ENCODE data around the gene QSOX2.
A peak's percentile ranks its signal among the peaks of the same experiment; 100 is the strongest.

The QSOX2 gene

DNA sequence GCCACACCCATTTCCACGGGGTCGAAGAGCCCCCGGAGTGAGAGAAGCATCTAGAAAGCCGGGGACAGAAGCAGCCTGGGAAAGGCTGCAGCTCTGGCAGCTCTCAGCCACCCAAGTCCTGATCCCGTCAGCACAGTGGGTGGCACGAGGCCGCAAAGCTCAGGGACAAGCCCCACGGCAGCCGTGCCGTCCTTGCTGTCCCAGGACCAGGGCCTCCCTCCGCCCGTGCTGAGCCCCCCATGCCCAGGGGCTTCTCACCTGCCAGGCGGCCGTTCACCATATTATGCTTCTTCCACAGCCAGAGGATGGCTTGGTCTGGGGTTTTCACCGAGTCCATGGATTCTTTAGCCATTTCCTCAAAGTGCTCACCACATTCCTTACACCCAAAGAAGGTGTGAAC, 34.6 kb downstream of the QSOX2 start:
- Histone ChIP-seq H3K36me3 (ENCODE audit: control insufficient read depth, insufficient read depth, low read length) (peaks cover 43% of the 10 kb centered on the region), H3K4me1 (ENCODE audit: control insufficient read depth, insufficient read depth, low read length) (no peaks in the 10 kb centered on the region), H3K27me3 (ENCODE audit: control insufficient read depth, insufficient read depth, low read length) (peaks cover 8% of the 10 kb centered on the region; the same call in 1 of the 2 replicates), H3K27ac (ENCODE audit: low read depth, low read length) (no peak overlapping the region), H3K9ac (ENCODE audit: low read length) (no peak overlapping the region), H3K4me3 (ENCODE audit: low read depth, low read length) (no peak overlapping the region), H3K9me3 (ENCODE audit: control insufficient read depth, insufficient read depth, low read depth, low read length) (peaks cover 3% of the 10 kb centered on the region; the same call in 1 of the 2 replicates)

DNA sequence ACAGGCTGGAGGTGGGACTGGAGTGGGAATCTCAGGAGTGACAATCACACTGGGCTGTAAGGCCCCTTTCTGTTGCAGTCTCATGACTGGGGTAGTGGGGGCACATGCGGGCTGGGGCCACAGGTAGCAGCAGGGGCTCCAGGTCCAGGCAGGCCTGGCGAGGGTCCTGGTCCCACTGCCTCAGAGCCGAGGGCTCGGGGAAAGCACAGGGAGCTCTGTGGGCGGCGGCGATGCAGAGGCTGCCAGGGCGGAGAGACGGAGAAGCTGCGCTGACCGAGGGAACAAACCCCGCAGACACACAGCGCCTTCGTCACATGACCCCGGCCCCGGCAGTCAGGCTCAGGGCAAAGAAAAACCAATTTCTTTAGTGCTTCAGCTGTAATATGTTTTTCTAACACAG, 35.3 kb downstream of the QSOX2 start:
- Histone ChIP-seq H3K9ac (ENCODE audit: low read length) (no peak overlapping the region), H3K4me3 (ENCODE audit: low read depth, low read length) (no peak overlapping the region), H3K27ac (ENCODE audit: low read depth, low read length) (no peak overlapping the region), H3K4me1 (ENCODE audit: control insufficient read depth, insufficient read depth, low read length) (0 out of 2 replicates have a peak, but pooled peaks cover 1% of the 10 kb centered on the region), H3K36me3 (ENCODE audit: control insufficient read depth, insufficient read depth, low read length) (peaks cover 38% of the 10 kb centered on the region), H3K9me3 (ENCODE audit: control insufficient read depth, insufficient read depth, low read depth, low read length) (peaks cover 3% of the 10 kb centered on the region; the same call in 1 of the 2 replicates), H3K27me3 (ENCODE audit: control insufficient read depth, insufficient read depth, low read length) (peaks cover 16% of the 10 kb centered on the region)

DNA sequence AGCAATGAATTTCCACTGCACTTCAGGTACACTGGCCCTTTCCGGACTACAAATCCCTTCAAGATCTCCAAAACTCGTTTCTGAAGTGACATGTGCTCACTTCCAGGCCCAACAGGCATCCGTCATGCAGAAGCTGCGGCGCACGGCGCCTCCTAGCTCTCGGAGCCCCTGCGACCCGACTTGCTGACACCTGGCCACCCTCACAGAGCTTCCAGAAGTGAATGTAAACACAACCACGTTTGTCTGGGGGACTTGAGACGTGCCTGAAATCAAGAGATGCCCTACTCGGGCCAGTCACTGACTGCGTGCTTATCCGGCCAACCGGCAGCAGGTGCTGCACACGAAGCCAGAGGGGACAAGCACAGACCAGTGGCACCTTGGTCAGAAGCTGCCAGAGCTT, 35.8 kb downstream of the QSOX2 start:
- H3K27ac ChIP-seq (ENCODE audit: low read depth, low read length): no peak overlapping the region
- peaks cover 3% of the 10 kb centered on the region; the same call in 1 of the 2 replicates for H3K9me3 ChIP-seq (ENCODE audit: control insufficient read depth, insufficient read depth, low read depth, low read length)
- no peak overlapping the region for H3K9ac ChIP-seq (ENCODE audit: low read length)
- no peak overlapping the region for H3K4me3 ChIP-seq (ENCODE audit: low read depth, low read length)
- H3K27me3 ChIP-seq (ENCODE audit: control insufficient read depth, insufficient read depth, low read length): peaks cover 20% of the 10 kb centered on the region
- peaks cover 34% of the 10 kb centered on the region for H3K36me3 ChIP-seq (ENCODE audit: control insufficient read depth, insufficient read depth, low read length)
- H3K4me1 ChIP-seq (ENCODE audit: control insufficient read depth, insufficient read depth, low read length): 0 out of 2 replicates have a peak, but pooled peaks cover 2% of the 10 kb centered on the region

DNA sequence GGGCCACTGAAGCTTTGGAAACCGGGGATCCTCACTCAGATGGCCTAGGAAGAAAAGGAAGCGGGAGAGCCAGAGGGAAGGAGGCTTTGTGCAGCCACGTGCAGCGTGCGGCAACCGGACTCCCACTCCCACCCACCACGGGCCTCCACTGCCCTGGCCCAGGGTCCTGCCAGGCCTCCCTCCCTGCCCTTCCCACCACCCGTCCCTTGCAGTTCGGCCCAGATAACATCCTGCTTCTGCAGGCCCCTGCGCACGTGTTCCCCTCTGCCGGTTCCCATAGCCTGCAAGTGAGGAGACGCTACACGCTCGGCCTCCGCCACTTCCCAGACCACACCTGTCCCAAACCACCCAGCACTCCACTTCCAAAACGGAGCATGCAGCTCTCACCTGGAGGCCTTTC, 36.4 kb downstream of the QSOX2 start:
- peaks cover 28% of the 10 kb centered on the region for H3K36me3 ChIP-seq (ENCODE audit: control insufficient read depth, insufficient read depth, low read length)
- H3K4me3 ChIP-seq (ENCODE audit: low read depth, low read length): no peak overlapping the region
- peaks cover 1% of the 10 kb centered on the region; the same call in 1 of the 2 replicates for H3K9me3 ChIP-seq (ENCODE audit: control insufficient read depth, insufficient read depth, low read depth, low read length)
- H3K27ac ChIP-seq (ENCODE audit: low read depth, low read length): no peak overlapping the region
- H3K4me1 ChIP-seq (ENCODE audit: control insufficient read depth, insufficient read depth, low read length): 0 out of 2 replicates have a peak, but pooled peaks cover 2% of the 10 kb centered on the region
- no peak overlapping the region for H3K9ac ChIP-seq (ENCODE audit: low read length)
- H3K27me3 ChIP-seq (ENCODE audit: control insufficient read depth, insufficient read depth, low read length): peaks cover 26% of the 10 kb centered on the region

DNA sequence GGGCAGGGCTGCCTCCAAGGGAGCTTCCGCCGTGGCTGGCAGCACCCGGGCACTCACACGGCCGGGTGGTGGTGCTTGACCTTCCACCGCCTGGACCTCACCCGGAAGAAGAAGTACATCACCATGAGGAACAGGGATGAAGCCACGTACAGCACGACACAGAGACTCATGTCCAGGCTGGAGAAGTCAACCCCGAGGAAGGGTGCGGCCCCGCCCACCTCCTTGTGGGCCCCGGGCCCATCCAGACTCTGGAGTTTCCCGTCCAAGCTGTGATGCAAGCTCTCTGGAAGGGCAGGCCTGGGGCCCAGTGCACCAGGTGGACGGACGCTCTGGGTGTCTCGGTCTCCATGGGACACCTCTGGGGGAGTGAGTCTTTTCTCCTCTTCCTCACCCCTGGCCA, 36.9 kb downstream of the QSOX2 start:
- H3K36me3 ChIP-seq (ENCODE audit: control insufficient read depth, insufficient read depth, low read length): peaks cover 23% of the 10 kb centered on the region
- H3K27me3 ChIP-seq (ENCODE audit: control insufficient read depth, insufficient read depth, low read length): peaks cover 31% of the 10 kb centered on the region
- no peak overlapping the region for H3K27ac ChIP-seq (ENCODE audit: low read depth, low read length)
- no peak overlapping the region for H3K4me3 ChIP-seq (ENCODE audit: low read depth, low read length)
- 0 out of 2 replicates have a peak, but pooled peaks cover 2% of the 10 kb centered on the region for H3K4me1 ChIP-seq (ENCODE audit: control insufficient read depth, insufficient read depth, low read length)
- H3K9ac ChIP-seq (ENCODE audit: low read length): no peak overlapping the region
- no peaks in the 10 kb centered on the region for H3K9me3 ChIP-seq (ENCODE audit: control insufficient read depth, insufficient read depth, low read depth, low read length)

DNA sequence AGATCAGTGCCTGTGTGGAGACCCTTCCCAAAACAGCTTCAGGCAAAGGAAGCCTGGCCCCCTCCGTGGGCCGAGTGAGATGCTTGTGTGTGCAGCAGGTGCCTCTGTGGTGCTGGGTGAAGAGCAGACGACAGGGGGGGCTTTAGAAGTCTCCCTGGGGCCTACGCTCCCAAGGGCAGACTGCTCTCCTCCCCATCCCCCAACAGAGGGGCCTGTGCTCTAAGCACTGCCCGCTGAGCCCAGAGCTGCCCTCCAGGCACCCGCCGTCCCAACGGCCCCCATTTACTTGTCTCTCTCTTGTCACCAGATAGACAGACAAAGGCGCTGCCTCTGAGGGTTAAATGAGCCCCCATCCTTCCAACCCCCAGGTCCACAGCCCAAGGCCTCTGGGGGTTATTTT, 38.0 kb downstream of the QSOX2 start:
- H3K4me1 ChIP-seq (ENCODE audit: control insufficient read depth, insufficient read depth, low read length): 0 out of 2 replicates have a peak, but pooled peaks cover 2% of the 10 kb centered on the region
- no peak overlapping the region for H3K9ac ChIP-seq (ENCODE audit: low read length)
- H3K27me3 ChIP-seq (ENCODE audit: control insufficient read depth, insufficient read depth, low read length): peaks cover 42% of the 10 kb centered on the region
- H3K4me3 ChIP-seq (ENCODE audit: low read depth, low read length): no peak overlapping the region
- no peak overlapping the region for H3K27ac ChIP-seq (ENCODE audit: low read depth, low read length)
- no peaks in the 10 kb centered on the region for H3K9me3 ChIP-seq (ENCODE audit: control insufficient read depth, insufficient read depth, low read depth, low read length)
- peaks cover 13% of the 10 kb centered on the region for H3K36me3 ChIP-seq (ENCODE audit: control insufficient read depth, insufficient read depth, low read length)

DNA sequence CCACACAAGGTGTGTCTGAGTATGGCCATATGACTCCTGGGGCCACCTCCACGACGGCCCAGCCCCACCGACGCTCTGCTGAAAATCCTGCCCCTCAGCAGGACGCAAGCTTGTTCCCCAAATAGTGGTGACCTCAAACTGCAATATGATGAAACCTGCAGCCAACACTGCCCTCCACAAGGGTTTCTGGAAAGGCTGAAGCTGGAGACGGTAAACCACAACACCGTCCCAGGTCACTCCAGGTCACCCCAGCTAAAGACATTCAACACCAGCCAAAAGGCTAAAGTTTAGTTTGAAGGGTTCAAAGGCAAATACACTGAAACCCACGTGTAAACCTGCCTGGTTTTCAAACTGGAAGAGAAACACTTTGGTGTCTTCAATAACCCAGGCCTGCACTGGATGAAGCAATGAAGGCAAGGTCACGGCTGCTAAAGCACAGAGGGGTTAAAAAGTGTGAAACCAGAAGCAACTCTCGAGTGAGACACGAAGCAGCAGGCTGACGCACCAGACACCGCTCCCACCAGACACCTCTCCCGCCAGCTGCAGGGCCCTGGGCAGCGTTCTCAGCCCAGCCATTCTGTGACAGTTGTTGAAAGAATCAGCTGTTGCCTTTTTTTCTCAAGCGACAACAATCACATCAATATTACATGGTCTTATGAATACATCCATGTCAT, 38.9 kb downstream of the QSOX2 start:
- no peak overlapping the region for H3K4me3 ChIP-seq (ENCODE audit: low read depth, low read length)
- H3K9ac ChIP-seq (ENCODE audit: low read length): no peak overlapping the region
- no peaks in the 10 kb centered on the region for H3K9me3 ChIP-seq (ENCODE audit: control insufficient read depth, insufficient read depth, low read depth, low read length)
- peaks cover 51% of the 10 kb centered on the region for H3K27me3 ChIP-seq (ENCODE audit: control insufficient read depth, insufficient read depth, low read length)
- peaks cover 13% of the 10 kb centered on the region for H3K36me3 ChIP-seq (ENCODE audit: control insufficient read depth, insufficient read depth, low read length)
- no peak overlapping the region for H3K27ac ChIP-seq (ENCODE audit: low read depth, low read length)
- H3K4me1 ChIP-seq (ENCODE audit: control insufficient read depth, insufficient read depth, low read length): 0 out of 2 replicates have a peak, but pooled peaks cover 2% of the 10 kb centered on the region

DNA sequence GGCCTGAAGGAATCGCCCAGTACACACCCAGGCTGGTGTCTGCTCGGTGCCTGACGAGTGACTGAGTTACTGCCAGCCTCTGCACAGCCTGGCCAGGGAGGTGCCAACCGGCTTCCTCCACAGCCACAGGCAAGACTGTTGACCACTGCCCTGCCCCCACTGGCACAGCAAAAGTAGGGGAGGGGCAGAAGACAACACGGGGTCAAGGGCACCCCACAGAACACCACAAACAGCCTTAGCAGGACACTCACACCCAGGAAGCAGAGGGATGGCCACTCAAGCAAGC, 40.0 kb downstream of the QSOX2 start:
- H3K9ac ChIP-seq (ENCODE audit: low read length): no peak overlapping the region
- H3K9me3 ChIP-seq (ENCODE audit: control insufficient read depth, insufficient read depth, low read depth, low read length): no peaks in the 10 kb centered on the region
- peaks cover 10% of the 10 kb centered on the region for H3K36me3 ChIP-seq (ENCODE audit: control insufficient read depth, insufficient read depth, low read length)
- H3K27me3 ChIP-seq (ENCODE audit: control insufficient read depth, insufficient read depth, low read length): peaks cover 62% of the 10 kb centered on the region
- 0 out of 2 replicates have a peak, but pooled peaks cover 2% of the 10 kb centered on the region for H3K4me1 ChIP-seq (ENCODE audit: control insufficient read depth, insufficient read depth, low read length)
- no peak overlapping the region for H3K27ac ChIP-seq (ENCODE audit: low read depth, low read length)
- no peak overlapping the region for H3K4me3 ChIP-seq (ENCODE audit: low read depth, low read length)

DNA sequence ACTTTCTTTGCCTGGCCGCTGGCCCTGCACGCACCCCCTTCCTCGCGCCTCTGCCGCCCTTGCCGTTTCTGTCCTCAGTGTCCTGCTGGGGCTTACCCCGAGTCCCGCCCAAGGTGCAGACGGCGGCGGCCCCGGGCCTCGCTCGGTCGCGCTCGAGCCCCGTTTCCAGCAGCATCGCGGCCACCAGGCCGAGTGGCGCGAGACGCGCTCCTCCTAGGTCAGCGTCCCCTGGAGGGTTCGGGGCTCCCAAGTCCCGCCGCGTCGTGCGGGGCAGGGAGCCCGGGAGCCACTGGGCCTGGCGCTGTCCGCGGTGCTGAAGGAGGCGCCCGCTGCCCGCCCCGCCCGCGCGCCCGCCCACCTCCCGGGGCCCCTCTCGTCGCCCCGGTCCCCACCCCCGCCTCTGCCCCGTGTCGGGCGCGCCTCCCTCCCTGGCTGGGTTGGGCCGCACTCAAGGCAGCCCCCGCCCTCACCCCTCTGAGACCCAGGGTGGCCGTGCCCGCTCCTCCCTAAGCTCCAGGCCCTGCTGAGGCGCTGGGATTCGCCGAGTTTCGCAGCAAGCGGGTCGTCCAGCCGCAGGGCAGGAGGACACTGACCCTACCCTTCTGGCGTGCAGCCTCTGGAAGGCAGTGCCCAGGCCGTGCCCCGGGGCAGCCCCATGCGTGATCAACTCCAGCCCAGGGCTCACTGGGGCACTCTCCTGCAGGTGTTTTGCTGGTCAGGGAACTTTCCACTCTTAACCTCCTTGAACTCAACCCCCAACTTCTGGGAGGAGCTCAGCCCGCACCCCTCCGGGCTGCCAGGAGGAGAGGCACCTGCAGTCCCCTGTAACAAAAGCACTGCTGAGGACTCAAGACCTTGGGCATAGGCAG, 40.5 kb downstream of the QSOX2 start, which contains the start of gene LHX3:
LHX3 (minus strand) TSS at position 291 of the 869 bp plus-strand sequence; CDS start at position 175, 116 bp downstream.
- Histone ChIP-seq H3K4me1 (ENCODE audit: control insufficient read depth, insufficient read depth, low read length) (0 out of 2 replicates have a peak, but pooled peaks cover 2% of the 10 kb centered on the region), H3K4me3 (ENCODE audit: low read depth, low read length) (peak within 1 kb of the TSS; percentile 18; the same call in 1 of the 2 replicates), H3K27me3 (ENCODE audit: control insufficient read depth, insufficient read depth, low read length) (peaks cover 67% of the 10 kb centered on the region), H3K9ac (ENCODE audit: low read length) (no peak within 1 kb of the TSS), H3K36me3 (ENCODE audit: control insufficient read depth, insufficient read depth, low read length) (peaks cover 10% of the 10 kb centered on the region), H3K9me3 (ENCODE audit: control insufficient read depth, insufficient read depth, low read depth, low read length) (no peaks in the 10 kb centered on the region), H3K27ac (ENCODE audit: low read depth, low read length) (no peak within 1 kb of the TSS)

DNA sequence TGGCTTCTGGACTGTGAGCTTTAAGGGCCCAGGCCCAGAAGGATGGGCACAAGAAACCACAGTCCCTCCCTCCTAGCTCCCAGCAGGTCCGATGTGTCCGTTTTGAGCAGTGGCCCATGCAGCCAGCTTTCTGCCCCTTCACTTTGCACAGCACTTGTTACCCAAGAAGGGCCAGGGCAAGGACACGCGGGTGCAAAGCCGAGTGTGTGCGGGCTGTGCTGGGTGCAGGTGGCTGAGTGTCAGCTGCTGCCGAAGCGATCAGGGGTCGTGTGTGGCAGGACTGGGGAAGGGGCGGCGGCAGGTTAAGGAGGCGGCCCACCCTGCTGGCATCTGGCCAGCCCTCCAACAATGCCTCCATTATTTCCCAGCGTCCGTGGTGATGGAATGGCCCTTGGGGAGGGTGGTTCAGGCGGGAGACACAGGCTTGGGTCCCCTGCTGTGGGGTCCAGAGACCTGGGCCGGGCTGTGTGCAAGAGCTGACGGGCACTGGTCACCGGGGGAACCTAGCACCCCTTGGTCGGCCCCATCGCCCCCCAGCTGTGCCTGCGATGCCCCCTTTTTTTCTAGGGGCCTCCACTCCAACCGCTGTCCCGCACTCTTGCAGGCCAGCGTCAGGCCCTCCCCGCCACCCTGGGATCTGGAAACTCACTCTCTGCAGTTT, 41.3 kb downstream of the QSOX2 start:
- H3K36me3 ChIP-seq (ENCODE audit: control insufficient read depth, insufficient read depth, low read length): peaks cover 10% of the 10 kb centered on the region
- peaks cover 75% of the 10 kb centered on the region for H3K27me3 ChIP-seq (ENCODE audit: control insufficient read depth, insufficient read depth, low read length)
- H3K27ac ChIP-seq (ENCODE audit: low read depth, low read length): no peak overlapping the region

More for the DNA sequence above, 41.3 kb downstream of the QSOX2 start:
- H3K9me3 ChIP-seq (ENCODE audit: control insufficient read depth, insufficient read depth, low read depth, low read length): no peaks in the 10 kb centered on the region
- no peak overlapping the region for H3K9ac ChIP-seq (ENCODE audit: low read length)
- no peak overlapping the region for H3K4me3 ChIP-seq (ENCODE audit: low read depth, low read length)
- peaks cover 6% of the 10 kb centered on the region; the same call in 1 of the 2 replicates for H3K4me1 ChIP-seq (ENCODE audit: control insufficient read depth, insufficient read depth, low read length)
